ENCODE results near the gene CYB5R2.

The CYB5R2 gene

GRCh38 chr11:7657306-7658025 is 15.8 kb downstream of the CYB5R2 start:
- H3K4me3 ChIP-seq (ENCODE audit: low read depth, low read length): no peak overlapping the region
- TF ChIP-seq, protein P1, sequence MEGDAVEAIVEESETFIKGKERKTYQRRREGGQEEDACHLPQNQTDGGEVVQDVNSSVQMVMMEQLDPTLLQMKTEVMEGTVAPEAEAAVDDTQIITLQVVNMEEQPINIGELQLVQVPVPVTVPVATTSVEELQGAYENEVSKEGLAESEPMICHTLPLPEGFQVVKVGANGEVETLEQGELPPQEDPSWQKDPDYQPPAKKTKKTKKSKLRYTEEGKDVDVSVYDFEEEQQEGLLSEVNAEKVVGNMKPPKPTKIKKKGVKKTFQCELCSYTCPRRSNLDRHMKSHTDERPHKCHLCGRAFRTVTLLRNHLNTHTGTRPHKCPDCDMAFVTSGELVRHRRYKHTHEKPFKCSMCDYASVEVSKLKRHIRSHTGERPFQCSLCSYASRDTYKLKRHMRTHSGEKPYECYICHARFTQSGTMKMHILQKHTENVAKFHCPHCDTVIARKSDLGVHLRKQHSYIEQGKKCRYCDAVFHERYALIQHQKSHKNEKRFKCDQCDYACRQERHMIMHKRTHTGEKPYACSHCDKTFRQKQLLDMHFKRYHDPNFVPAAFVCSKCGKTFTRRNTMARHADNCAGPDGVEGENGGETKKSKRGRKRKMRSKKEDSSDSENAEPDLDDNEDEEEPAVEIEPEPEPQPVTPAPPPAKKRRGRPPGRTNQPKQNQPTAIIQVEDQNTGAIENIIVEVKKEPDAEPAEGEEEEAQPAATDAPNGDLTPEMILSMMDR (IDR thresholded peaks at IDR 0.05; ENCODE audit: low read depth, low read length): peak; percentile 9
- no peak for TF ChIP-seq MYC (IDR thresholded peaks at IDR 0.05; ENCODE audit: low read depth, low read length)
- peak; percentile 56 for DNase-seq (ENCODE audit: low read depth)

DNA sequence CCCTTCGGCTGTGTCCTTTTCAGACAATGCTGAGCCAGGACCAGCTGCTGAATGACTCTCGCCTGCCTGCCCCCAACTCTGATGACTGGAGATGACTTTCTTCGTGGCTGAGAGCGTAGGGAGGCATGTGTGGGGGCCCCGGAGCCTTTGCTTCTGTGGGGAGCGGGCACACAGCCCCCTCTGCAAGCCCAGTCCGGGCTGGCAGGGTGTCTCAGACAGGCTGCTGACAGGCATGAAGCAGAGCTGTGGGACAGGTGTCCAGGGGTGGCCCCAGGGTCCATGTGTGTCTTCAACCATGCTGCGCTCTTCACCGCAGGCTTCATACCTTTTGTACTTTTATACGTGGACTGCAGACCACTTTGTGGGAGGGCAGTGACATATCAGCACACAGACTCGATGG is 16.6 kb downstream of the CYB5R2 start:
- TF ChIP-seq MYC (IDR thresholded peaks at IDR 0.05; ENCODE audit: low read depth, low read length): no peak
- DNase-seq (ENCODE audit: low read depth): no peak
- H3K4me3 ChIP-seq (ENCODE audit: low read depth, low read length): no peak overlapping the region

DNA sequence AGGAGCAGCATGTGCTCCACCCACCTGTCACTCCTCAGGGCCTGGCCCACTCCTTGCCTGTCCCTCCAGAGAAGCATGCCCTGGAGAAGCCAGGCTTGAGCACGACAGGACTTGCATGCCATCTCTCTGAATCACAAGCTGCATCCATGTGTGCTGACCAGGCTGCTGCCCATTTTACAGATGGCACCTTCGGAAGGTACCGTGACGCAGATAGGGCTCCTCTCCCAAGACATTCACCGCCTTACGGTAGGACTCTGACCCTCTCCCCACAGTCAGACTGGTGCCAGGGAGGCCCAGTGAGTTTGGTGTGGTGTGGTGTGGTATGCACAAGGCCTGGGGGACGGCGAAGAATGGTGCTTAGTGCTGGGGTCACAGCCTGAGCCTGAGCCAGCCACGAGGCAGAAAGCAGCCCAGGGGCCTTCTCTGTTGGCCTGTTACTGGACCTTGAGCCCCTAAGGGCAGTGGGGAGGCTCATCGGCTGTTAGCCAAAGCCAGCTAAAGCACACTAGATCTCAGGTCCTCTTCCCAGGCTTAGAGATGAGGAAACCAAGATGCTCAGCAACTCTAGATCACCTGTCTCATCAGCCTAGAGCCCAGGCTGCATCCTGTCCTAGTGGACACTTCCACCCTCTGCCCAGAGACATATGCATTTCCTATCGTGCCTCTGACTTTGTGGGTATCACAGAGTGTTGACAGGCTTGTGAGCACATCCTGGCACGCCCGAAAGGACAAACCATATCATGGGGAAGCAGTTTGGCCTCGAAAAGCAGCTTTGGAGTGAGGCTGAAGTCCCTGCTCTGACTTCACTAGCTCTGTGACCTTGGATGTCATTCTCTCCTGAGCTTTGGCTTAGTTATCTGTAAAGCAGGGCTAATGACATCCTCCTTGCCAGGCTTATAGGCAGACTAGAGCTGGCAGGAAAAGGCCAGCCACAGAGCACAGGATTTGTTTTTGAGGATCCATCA is 17.8 kb downstream of the CYB5R2 start:
- H3K4me3 ChIP-seq (ENCODE audit: low read depth, low read length): no peak overlapping the region
- TF ChIP-seq POLR2A (IDR thresholded peaks at IDR 0.05; ENCODE audit: extremely low read depth, insufficient read length) (no peak), MAX (IDR thresholded peaks at IDR 0.05; ENCODE audit: low read depth, low read length) (no peak), MYC (IDR thresholded peaks at IDR 0.05; ENCODE audit: low read depth, low read length) (no peak)
- TF ChIP-seq, protein P1 (IDR thresholded peaks at IDR 0.05; ENCODE audit: low read depth, low read length): no peak

GRCh38 chr11:7654195-7654705 is 19.1 kb downstream of the CYB5R2 start:
- TF ChIP-seq, protein P1 (IDR thresholded peaks at IDR 0.05; ENCODE audit: low read depth, low read length): no peak
- no peak for TF ChIP-seq MAX (IDR thresholded peaks at IDR 0.05; ENCODE audit: low read depth, low read length)
- TF ChIP-seq POLR2A (IDR thresholded peaks at IDR 0.05; ENCODE audit: extremely low read depth, insufficient read length): no peak
- no peak for TF ChIP-seq MYC (IDR thresholded peaks at IDR 0.05; ENCODE audit: low read depth, low read length)
- no peak for DNase-seq (ENCODE audit: low read depth)

More for the DNA sequence above, 17.8 kb downstream of the CYB5R2 start:
- no peak for DNase-seq (ENCODE audit: low read depth)

DNA sequence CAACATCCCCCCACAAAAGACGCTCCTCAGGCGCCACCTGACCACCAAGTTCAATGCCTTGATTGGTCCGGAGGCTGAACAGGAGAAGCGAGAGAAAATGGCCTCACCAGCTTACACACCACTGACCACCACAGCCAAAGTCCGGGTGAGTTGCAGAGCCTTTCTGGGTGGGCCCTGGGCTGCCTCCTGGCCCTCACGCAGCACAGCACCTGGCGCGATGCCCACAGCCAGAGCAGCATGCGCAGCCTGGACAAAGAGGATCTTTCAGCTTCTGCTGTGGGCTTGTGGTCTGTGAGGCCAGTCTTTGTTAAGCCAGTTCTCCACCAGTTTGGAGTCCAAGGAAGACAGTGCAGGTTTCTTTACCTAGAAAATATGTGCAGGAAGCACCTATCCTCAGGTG is 21.6 kb downstream of the CYB5R2 start:
- DNase-seq (ENCODE audit: low read depth): no peak
- H3K4me3 ChIP-seq (ENCODE audit: low read depth, low read length): no peak overlapping the region
- TF ChIP-seq, protein P1 (IDR thresholded peaks at IDR 0.05; ENCODE audit: low read depth, low read length): no peak
- TF ChIP-seq MYC (IDR thresholded peaks at IDR 0.05; ENCODE audit: low read depth, low read length) (no peak), MAX (IDR thresholded peaks at IDR 0.05; ENCODE audit: low read depth, low read length) (no peak), POLR2A (IDR thresholded peaks at IDR 0.05; ENCODE audit: extremely low read depth, insufficient read length) (no peak)

More at GRCh38 chr11:7654195-7654705, 19.1 kb downstream of the CYB5R2 start:
- no peak overlapping the region for H3K4me3 ChIP-seq (ENCODE audit: low read depth, low read length)

GRCh38 chr11:7651140-7651551 is 22.2 kb downstream of the CYB5R2 start:
- TF ChIP-seq, protein P1 (IDR thresholded peaks at IDR 0.05; ENCODE audit: low read depth, low read length): no peak
- TF ChIP-seq MYC (IDR thresholded peaks at IDR 0.05; ENCODE audit: low read depth, low read length) (no peak), POLR2A (IDR thresholded peaks at IDR 0.05; ENCODE audit: extremely low read depth, insufficient read length) (no peak), MAX (IDR thresholded peaks at IDR 0.05; ENCODE audit: low read depth, low read length) (no peak)
- H3K4me3 ChIP-seq (ENCODE audit: low read depth, low read length): no peak overlapping the region
- peak; percentile 69 for DNase-seq (ENCODE audit: low read depth)
